A673 (cell line): Measurements from ENCODE around the gene RPUSD4.

Experiments used
- EZH2 ChIP-seq: fragments of 200-600 bp; sonication (generic); IDR thresholded peaks from 2 replicates; pipeline ENCODE4 v1.6.1; 2017; ENCODE audit warnings: borderline replicate concordance, low read depth, mild to moderate bottlenecking, mixed read lengths, antibody characterized with exemption, low read length; ENCODE audit not compliant: poor library complexity, severe bottlenecking
- TF ChIP-seq, protein P1 (sequence below): fragments of 300-800, 200-600 bp; sonication (generic); conservative IDR thresholded peaks from 2 replicates; pipeline ENCODE4 v1.5.1; 2017; ENCODE audit warnings: low read depth, mild to moderate bottlenecking, antibody characterized with exemption, low read length, moderate library complexity, mixed read lengths

DNA sequence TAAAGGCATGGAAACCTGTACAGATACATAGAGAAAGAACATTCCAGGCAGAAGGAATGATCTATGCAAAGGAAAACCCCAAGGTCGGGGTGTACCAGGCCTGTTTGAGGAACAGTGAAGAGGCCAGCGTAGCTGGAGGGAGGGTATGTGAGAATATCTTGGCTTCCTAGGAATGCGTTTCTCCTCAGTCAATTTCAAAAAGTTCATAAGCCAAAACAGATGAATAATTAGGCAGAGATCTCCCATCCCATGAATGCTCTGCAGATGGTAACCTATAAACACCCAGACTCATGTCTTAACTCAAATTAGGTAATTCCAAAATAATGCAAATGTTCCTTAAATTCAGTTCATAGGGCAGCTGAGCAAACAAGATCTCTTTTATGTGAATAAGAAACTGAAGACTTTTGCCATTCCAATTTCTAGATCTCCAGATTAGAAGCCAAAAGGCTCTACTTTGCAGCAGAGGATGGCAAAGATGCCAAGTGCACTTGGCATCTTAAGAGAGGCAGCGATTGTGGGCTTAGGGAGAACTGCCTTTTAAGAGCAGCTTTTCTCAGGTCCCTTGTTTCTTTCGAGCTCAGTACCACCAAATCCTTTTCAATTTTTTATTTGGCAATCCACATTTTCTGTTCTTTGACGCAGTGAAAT is 13.3 kb upstream of the RPUSD4 start:
- TF ChIP-seq, protein P1, sequence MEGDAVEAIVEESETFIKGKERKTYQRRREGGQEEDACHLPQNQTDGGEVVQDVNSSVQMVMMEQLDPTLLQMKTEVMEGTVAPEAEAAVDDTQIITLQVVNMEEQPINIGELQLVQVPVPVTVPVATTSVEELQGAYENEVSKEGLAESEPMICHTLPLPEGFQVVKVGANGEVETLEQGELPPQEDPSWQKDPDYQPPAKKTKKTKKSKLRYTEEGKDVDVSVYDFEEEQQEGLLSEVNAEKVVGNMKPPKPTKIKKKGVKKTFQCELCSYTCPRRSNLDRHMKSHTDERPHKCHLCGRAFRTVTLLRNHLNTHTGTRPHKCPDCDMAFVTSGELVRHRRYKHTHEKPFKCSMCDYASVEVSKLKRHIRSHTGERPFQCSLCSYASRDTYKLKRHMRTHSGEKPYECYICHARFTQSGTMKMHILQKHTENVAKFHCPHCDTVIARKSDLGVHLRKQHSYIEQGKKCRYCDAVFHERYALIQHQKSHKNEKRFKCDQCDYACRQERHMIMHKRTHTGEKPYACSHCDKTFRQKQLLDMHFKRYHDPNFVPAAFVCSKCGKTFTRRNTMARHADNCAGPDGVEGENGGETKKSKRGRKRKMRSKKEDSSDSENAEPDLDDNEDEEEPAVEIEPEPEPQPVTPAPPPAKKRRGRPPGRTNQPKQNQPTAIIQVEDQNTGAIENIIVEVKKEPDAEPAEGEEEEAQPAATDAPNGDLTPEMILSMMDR: no peak
- no peak for TF ChIP-seq EZH2
